ENCODE data around the gene PTPN3.

The PTPN3 gene

DNA sequence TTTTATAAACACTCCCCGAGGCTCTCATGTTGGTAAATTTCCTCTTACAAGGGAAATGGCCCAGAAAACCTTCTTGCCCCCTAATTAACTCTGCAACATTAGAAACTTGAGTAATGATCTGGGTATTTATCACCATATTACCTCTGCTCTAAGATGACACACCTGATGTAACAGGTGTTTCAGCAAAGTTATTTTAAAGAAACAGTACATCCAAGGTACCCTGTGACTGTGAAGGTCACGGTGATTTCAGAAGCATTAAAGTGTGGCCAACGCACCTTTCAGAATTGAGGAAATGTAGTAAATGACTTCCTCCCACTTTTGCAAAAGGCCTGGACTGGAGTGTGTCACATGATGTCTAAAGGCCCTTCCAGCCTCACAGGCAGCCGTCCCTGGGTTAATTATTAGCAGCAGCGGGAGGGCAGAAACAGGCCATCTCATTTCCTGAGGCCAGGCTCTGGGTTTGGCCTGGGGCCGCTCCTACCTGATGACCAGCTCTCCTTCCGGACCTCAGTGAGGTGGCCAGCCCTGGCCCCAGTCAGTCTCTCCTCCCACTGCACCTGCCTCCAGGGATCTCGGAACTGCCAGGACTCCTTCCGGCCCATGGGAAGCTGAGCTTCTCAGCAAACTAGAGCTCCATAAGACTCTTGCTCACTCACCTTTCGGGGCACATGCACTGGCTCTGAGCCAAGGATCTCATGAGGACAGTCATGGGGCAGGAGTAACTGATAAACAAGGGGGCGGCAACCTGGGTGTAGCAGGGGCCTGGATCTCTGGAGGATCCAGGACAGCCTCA, 20.7 kb downstream of the PTPN3 start:
- DNase-seq (ENCODE audit: low read depth in 1 of 2, low spot score in 1 of 2): no peak

DNA sequence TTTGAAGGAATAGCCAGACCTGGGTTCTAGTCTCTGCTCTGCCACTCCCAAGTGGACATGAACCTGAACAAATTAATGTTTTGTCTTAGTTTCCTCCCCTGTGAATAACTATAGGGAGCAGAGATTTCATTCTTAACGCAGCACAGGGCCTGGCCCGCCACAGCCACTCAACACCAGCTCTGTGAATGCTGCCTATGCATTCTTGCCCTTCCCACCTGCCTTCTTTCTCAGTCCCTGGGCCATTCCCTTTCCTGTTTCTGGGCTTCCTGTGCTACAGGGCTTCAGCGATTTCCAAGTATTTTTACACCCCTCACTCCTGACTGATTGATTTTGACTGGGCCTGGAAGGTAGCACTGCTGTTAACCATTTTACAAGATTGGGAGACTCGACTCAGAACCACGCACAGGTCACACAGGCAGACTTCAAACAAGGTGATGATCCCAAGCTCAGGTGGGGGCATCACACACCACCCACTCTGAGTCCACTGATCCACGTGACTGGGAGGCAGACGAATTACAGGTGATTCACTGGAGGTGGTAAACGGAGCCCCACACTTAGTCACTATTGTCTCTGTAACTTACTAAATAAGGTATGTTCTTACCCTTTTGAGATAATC, 21.4 kb downstream of the PTPN3 start:
- DNase-seq (ENCODE audit: low read depth in 1 of 2, low spot score in 1 of 2): no peak

DNA sequence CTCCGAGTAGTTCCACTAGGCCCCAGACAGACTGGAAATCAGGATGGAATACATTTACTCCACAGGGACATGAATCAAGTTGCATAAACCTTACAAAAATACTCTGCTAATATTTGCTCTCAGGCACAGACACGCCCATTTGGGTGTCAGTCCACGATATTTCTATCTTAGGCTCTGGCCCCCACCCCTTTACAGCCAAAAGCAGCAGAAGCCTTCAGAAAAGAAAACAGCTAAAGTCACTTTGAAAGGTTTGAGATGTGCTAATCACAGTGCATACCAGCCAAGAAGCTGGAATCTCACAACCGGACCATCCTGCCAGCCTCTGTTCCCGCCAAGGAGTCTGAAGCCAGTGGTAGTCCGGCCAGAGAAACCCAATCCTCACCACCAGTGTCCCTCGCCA, 22.6 kb downstream of the PTPN3 start:
- DNase-seq (ENCODE audit: low read depth in 1 of 2, low spot score in 1 of 2): no peak

DNA sequence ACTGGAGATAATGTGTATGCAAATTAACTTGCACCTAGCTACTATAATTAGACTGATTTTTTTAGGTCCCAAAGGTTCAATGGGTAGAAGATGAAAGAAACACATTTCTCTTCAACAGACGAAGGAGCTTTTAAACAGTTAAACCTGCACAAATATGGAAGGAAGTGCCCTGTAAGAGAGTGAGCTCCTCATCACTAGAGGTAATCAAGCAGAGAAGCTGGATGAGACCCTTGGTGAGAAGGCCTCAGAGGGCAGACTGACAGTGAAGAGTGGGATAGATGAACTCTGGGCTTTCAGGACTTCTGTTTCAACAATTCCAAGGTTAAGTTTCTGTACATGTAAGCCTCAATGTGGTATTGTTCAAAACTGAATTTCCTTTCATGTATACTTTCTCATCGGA, 23.2 kb downstream of the PTPN3 start:
- no peak for DNase-seq (ENCODE audit: low read depth in 1 of 2, low spot score in 1 of 2)

DNA sequence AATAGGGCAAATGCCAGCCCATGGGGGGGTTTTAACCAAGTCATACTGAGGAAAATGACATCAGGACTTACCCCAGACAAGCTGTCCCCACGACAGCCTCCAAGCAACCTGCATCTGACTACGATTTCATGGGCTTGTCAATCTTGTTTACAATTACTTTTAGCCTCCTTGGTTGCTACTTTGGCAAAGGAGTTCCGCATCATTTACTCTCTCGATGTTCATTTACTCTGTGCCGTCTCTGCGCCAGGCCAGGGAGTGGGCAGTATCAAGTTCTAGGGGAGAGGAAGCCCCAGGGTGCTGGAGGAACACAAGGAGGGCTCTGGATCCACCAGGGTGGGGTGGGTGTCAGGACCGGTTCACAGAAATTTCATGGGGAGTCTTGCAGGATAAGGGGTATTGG, 23.9 kb downstream of the PTPN3 start:
- DNase-seq (ENCODE audit: low read depth in 1 of 2, low spot score in 1 of 2): no peak

DNA sequence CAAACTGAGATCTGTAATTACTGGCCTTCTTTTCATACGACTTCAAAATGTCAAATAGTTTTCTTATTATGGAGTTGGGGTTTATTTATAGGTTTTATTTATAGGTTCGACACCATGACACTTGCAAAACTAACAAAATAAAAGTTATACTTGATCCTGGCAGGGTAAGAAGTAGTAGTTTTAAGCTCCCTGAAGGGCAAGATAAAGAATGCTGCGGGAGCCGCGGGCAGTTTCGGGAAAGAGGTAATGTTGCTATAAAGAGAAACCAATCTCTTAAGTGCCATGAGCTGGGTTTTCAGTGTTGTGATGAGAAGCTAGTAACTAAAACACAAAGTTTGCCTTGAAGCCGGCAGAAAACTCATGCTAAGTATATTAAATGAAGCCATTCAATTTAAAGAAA, 24.8 kb downstream of the PTPN3 start:
- DNase-seq (ENCODE audit: low read depth in 1 of 2, low spot score in 1 of 2): no peak

DNA sequence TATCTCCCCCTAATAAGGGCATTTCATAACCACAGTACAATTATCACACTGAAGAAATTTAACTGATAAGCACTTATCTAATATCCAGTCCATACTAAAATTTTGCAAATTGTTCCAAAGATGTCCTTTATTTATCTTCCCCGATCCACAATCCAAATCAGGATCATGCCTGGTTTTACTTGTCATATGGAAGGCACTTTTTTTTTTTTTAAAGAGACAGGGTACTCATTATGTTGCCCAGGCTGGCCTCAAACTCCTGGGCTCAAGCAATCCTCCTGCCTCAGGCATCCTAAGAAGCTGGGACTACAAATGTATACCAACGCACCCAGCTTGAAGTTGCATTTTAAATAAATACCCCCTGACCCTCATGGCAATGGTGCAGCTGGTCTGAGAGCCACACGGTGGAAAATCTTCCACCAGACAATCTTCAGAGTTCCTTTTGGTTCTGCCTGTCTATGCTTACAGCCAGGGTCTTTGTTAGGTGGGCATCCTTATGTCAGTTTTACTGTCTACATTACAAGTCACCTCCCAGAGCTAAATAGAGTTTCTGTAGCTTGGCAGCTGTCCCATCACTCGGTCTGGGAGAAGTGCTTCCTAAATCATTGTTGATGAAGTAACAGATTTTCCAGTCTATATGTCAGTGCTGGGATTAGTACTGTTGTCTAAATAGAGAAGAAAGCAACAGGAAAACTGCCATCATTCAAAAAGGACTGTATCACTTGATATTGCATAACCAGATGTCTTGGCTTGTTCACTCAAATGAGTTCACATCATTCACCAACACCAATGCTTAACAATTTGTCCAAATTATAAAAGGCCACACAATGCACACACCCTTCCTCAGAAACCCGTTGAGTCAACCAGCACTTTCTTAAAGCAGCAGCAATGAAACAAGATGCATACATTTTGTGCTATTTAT, 26.4 kb downstream of the PTPN3 start:
- no peak for DNase-seq (ENCODE audit: low read depth in 1 of 2, low spot score in 1 of 2)

DNA sequence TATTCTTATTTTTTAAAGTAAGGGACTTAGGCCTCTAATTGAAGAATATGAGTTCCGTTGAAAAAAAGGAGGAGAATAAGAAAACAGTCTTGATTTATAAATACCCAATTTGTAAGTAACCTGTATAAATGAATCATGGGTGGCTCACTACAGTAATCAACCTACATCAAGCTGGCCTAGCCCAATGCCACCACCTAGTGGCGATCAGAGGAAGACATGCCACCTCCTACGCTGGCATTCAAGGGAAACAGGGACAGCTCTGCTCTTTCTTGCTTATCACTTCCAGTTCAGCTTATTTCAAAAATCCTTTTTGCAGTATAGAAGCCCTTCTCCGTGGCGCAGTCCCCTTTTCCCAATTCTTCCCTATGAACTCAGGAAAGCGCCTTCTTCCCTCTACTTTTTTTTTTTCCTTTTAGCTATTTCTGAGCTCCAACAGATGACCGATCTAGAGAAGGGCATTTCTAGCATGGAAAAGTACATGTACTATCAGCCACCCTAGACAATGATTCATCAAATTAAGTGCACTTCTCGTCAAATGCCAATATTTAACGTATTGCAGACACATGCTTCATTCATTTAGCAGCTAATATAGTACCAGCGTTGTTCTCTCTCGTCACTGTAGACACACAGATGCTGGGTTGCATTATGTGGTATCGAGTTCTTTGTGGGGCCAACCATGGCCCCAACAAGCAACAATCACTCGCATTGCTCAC, 28.3 kb downstream of the PTPN3 start:
- peak; percentile 12 to 39 for DNase-seq (ENCODE audit: low read depth in 1 of 2, low spot score in 1 of 2)

DNA sequence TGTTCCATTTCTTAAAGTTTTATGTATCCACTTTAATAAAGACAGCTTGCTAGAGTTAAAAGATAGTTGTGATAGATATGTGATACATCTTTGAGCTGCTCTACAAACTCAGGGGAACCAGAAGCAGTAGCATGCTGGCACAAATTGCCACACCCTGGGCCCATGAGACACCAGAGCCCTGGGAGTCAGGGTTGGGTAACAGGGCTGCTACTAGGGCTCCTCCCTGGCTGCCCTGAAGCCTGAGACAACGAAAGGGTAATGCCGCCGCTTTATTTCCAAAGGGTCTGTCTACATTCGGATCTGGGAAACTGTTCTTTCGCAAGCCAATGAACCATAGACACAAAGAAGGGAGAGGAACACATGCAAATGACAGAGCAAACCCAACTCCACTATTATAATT, 29.2 kb downstream of the PTPN3 start:
- no peak for DNase-seq (ENCODE audit: low read depth in 1 of 2, low spot score in 1 of 2)

DNA sequence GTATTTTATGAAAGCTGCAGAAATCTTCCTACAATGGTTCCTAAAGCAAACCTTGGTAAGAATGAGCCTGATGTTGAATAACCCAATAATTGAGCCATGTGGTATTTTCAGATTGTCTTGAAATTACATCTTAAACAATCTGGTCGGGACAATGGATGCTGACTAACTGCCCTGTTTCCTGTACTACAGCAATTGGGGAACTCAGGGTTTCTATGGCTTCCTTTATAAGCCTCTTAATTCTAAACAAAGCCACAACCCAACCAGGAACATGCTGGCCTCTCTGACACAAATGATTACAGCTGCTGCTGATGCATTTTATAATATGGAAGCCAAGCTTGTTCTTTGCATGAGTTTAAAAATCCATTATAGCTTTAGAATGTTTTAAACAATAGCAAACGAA, 30.2 kb downstream of the PTPN3 start:
- no peak for DNase-seq (ENCODE audit: low read depth in 1 of 2, low spot score in 1 of 2)

DNA sequence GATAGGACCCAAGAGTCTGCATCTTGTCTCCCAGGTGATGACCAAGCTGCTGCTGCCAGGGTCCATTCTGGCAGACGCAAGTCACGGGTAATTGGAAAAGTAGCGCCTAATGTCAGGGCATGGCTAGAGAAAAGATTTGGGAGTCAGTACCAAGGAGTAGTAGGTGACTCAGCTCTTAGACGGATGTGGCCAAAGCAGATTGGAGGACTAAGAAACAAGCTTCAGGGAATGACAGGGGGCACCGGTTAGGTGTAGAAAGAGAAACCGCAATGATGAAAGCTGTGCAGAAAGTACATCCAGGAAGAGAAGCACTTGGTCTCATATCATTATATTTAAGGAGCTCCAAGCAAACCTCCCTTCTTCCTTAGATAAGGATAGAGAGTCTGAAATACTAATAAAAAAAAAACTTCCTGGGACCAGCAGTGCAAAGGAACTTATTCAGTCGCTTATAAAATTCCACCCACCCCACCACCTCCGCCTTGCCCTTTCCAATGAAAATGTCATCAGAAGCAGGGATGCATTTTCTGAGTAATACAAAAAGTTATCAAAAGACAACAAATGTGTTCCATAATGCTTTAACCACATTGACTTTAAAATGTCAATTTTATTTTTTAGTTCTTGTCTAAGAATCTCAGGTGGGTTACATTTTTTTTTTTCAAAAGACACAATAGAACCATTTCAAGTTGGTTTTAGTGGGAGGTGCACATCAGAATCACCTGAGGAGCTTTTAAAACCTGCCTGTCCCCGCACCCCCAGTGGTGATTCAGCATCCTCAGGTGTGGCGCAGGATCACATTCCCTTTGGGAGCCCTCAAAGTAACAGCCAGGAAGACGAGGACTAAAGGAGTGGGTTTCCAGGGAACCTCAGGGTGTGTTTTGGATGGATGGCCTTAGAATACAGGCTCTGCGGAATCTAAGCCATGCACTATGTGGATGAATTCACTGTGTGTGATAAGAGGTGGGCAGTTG, 31.2 kb downstream of the PTPN3 start:
- DNase-seq (ENCODE audit: low read depth in 1 of 2, low spot score in 1 of 2): no peak

DNA sequence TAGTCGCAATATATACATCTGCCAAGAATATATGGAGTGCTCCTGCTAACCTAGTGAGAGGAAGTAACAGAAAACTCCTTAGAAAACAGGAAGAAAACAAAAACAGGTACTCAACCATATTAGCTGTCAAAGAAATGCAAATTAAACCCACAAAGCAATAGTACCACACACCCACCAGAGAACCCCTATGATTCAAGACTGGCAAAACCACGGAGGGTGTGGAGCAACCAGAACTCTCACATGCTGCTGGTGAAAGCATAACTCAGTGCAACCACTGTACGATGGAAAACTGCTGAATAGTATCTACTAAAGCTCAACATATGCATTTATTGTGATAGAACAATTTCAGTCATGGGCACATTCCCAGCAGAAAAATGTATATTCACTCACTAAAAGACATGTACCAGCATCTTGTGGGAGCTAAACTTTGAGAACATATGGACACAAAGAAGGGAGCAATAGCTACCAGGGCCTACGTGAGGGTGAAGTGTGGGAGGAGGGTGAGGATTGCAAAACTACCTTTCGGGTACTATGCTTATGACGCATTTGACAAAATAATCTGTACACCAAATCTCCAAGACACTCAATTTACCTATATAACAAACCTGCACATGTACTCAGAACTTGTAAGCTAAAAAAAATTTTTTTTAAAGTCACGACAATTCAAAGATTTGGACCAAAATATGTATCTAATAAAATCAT, 34.0 kb downstream of the PTPN3 start:
- no peak for DNase-seq (ENCODE audit: low read depth in 1 of 2, low spot score in 1 of 2)

DNA sequence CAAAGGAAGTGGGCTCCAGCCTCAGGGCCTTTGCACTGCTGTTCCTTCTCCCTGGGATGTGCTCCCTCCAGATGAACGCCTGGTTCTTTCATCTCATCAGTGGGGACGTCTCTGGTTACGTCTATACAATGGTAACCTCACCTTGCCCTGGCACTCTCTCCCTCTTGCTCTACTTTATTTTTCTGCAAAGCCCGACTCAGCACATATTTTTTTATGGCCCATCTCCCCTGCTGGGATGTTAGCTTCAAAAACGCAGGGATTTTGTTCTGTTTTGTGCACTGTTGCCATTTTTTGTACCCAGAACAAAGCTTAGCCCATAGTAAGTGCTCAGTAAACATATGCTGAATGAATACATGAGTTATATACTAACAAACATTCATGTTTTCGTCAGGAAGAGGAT, 37.5 kb downstream of the PTPN3 start:
- DNase-seq (ENCODE audit: low read depth in 1 of 2, low spot score in 1 of 2): no peak

DNA sequence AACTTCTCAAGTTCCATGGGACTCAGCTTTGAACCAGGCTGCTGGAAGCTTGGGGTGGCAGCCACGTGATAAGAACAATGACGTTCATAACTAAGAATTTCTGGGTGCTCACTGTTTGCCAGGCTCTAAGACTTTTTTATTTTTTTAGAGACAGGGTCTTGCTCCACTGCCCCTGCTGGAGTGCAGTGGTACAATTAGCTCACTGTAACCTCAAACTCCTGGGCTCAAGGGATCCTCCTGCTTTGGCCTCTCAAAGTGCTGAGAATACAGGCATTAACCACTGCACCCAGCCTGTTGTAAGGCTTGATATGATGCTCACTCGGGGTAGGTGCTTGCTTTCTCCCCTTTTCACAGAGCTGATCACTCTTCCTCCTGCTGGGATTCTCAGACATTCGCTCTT, 38.7 kb downstream of the PTPN3 start:
- no peak for DNase-seq (ENCODE audit: low read depth in 1 of 2, low spot score in 1 of 2)

DNA sequence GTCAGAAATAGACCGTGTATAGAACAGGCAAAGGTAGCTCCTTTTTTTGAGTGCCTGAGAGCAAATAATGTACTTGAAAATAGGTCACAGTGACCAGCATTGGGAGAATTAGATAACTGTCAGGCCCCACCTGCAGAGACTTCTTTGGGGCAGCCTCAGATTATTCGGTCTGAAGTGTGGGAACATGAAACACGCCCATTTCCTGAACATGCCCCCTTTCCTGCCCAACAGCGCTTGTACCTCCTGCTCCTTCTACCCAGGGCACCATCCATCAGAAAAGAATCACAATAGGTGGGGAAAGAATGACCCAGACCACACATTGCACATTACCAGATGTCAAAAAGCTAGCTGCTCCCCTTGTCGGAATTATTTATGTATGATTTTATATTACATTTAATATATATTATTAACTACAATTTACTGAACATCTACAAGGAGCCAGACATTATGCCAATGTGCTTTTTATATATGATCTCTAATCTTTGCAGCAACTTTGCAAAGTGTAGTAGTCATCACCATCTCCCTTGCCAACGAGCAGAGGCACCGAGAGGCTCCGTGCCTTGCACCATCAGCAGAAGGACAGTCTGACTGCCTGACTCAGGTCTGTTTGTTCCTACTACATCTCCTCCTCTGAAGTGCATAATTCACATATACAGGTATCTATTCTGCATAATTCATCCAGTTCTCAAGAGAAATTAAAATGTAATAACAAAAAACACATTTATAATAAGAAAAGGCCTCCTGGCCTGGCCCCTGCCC, 39.5 kb downstream of the PTPN3 start:
- no peak for DNase-seq (ENCODE audit: low read depth in 1 of 2, low spot score in 1 of 2)

DNA sequence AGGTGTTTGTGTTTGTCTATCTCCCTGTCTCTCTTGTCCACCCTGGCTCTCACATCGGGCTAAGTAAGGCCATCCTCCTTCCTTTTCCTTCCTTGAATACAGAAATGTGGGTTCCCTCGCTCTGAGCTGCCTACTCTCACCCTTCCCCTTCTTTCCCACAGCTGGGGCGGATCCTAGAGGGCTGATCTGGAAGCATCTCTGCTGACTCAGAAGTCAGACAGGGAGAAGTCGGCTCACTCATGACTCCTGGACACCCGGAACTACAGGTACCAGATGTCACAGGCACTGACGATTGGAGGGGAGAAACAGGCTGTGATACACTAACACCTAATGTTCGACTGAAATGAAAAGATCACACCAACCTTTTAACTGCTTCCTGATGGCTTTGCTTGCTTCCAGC, 41.3 kb downstream of the PTPN3 start:
- no peak for DNase-seq (ENCODE audit: low read depth in 1 of 2, low spot score in 1 of 2)

DNA sequence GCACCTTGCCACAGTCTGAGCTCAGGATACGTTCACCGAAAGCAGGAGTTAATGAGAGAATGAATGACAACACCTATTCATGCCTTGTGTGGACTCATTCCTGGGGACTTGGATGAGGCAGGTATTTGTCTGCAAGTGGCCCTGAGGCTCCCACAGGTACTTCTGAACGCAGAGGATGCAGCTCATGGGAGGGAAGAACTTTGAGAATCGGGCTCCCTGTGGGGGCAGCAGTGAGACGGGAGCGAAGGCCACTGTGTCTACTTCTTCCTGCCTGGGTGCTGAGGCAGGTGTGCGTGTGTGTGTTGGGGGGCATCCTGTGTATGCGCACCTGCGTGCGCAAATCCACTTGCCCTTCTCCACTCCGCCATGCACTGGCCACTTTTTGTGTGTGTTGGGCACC, 42.2 kb downstream of the PTPN3 start:
- no peak for DNase-seq (ENCODE audit: low read depth in 1 of 2, low spot score in 1 of 2)

DNA sequence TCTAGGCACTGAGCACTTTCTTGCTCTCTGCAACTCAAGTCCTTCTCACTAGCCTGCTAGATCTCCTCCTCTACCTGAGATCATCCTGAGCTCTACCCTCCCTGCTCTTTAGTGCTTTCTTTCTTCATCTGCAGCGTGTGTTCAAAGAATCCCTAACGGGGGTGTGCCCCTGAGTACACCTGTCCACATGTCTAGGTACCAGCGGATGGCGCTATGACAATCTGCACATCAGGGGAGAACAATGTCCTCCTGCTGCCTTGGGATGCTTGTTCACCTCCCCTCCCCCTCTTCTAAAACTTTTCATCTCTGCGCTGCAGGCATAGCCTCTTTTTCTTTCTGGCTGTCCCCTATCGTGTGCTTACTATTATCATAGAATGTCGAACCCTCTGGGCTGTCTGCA, 42.7 kb downstream of the PTPN3 start:
- DNase-seq (ENCODE audit: low read depth in 1 of 2, low spot score in 1 of 2): no peak

DNA sequence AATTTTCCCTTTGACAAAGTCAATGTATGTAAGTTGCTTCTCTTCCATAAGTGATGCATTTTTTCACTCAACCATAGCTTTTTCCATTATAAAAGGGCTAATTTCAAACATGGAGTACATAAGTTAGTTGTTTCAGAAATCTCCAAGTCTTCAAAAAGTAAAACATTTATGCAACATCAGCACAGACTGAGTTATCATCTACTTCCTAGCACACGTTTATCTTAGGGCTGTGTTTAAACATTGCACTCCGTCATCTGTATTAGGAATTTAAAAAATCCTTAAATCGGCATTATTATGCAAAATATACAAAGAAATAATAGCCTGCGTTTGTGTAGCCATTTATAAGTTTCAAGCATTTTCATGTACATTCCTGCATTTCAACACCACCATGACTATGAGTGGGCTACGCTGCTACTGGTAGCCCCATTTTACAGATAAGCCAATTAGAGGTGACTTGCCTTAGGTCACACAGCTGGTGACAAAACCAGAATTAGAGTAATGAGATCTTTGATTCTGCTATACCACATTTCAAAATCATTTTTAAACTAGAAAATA, 43.4 kb downstream of the PTPN3 start:
- no peak for DNase-seq (ENCODE audit: low read depth in 1 of 2, low spot score in 1 of 2)
